WTC11 (cell line): Measurements from ENCODE around the gene ITGB3. TPM values are rescaled to one million over a fixed set of nuclear protein-coding genes. Genes with fewer than 3 reads are reported as not detected.

Experiments used
- ATAC-seq: fragments of 200-7000 bp; cut with Tn5 transposase; 2 replicates; pipeline ENCODE4 v1.10.0; 2021; ENCODE audit warnings: mild to moderate bottlenecking, moderate library complexity
- CTCF ChIA-PET: fragments of 300-600 bp; sonication (Branson Sonifier 250); formaldehyde crosslinking; loops from one replicate; lab custom pipeline; 2021; ENCODE audit warnings: antibody characterized with exemption; lab: Charles Lee
- POLR2A ChIA-PET: fragments of 350-600 bp; sonication (Branson Sonifier 250); formaldehyde crosslinking; loops from one replicate; lab custom pipeline; 2021; ENCODE audit warnings: antibody characterized with exemption; lab: Charles Lee
- DNase-seq: peaks from one replicate; pipeline ENCODE4 v3.0.0; 2021; ENCODE audit warnings: low spot score
- H3K27ac Mint-ChIP-seq: 2 replicates; pipeline ENCODE4 v1.8.0; 2021; ENCODE audit warnings: mixed read lengths
- H3K27me3 Mint-ChIP-seq: 2 replicates; pipeline ENCODE4 v1.8.0; 2021; ENCODE audit warnings: low read depth, mild to moderate bottlenecking, moderate library complexity, mixed read lengths
- H3K36me3 Mint-ChIP-seq: 2 replicates; pipeline ENCODE4 v1.8.0; 2021; ENCODE audit warnings: mixed read lengths
- H3K4me1 Mint-ChIP-seq: 2 replicates; pipeline ENCODE4 v1.8.0; 2022; ENCODE audit warnings: mixed read lengths
- H3K4me3 Mint-ChIP-seq: 2 replicates; pipeline ENCODE4 v1.8.0; 2021; ENCODE audit warnings: mild to moderate bottlenecking, moderate library complexity, mixed read lengths
- H3K9me3 Mint-ChIP-seq: 2 replicates; pipeline ENCODE4 v1.8.0; 2021; ENCODE audit warnings: mixed read lengths
- ATF2 ChIP-seq: sonication (generic); formaldehyde crosslinking; IDR thresholded peaks from 2 replicates; pipeline ENCODE4 v1.8.1; 2022; ENCODE audit warnings: low read depth, missing genetic modification reagents, borderline replicate concordance
- ATF3 ChIP-seq: sonication (generic); formaldehyde crosslinking; conservative IDR thresholded peaks from 2 replicates; pipeline ENCODE4 v1.8.1; 2022; ENCODE audit warnings: mild to moderate bottlenecking, missing genetic modification reagents
- CBFB ChIP-seq: sonication (generic); formaldehyde crosslinking; IDR thresholded peaks from 2 replicates; pipeline ENCODE4 v1.8.1; 2022; ENCODE audit warnings: mild to moderate bottlenecking, low read depth, missing genetic modification reagents
- CREB1 ChIP-seq: sonication (generic); formaldehyde crosslinking; IDR thresholded peaks from 2 replicates; pipeline ENCODE4 v1.8.0; 2023; ENCODE audit warnings: mild to moderate bottlenecking, missing genetic modification reagents
- E2F4 ChIP-seq: sonication (generic); formaldehyde crosslinking; IDR thresholded peaks from 2 replicates; pipeline ENCODE4 v1.8.1; 2022; ENCODE audit warnings: low read depth, mild to moderate bottlenecking, moderate library complexity, missing genetic modification reagents, borderline replicate concordance
- E2F5 ChIP-seq: sonication (generic); formaldehyde crosslinking; IDR thresholded peaks from 2 replicates; pipeline ENCODE4 v1.8.1; 2022; ENCODE audit warnings: mild to moderate bottlenecking, moderate library complexity, missing genetic modification reagents
- GABPB1 ChIP-seq: sonication (generic); formaldehyde crosslinking; IDR thresholded peaks from 2 replicates; pipeline ENCODE4 v1.8.1; 2023; ENCODE audit warnings: mild to moderate bottlenecking, missing genetic modification reagents
- MXD4 ChIP-seq: fragments of 250-450 bp; sonication (Bioruptor Pico); IDR thresholded peaks from 2 replicates; pipeline ENCODE4 v1.8.0; 2021; ENCODE audit warnings: mild to moderate bottlenecking, moderate library complexity, borderline replicate concordance
- NFE2L1 ChIP-seq: sonication (generic); formaldehyde crosslinking; IDR thresholded peaks from 2 replicates; pipeline ENCODE4 v1.8.1; 2023; ENCODE audit warnings: missing genetic modification reagents
- OVOL2 ChIP-seq: fragments of 250-450 bp; sonication (Bioruptor Pico); IDR thresholded peaks from 2 replicates; pipeline ENCODE4 v1.9.0; 2021; ENCODE audit warnings: mild to moderate bottlenecking, borderline replicate concordance
- RORB ChIP-seq: fragments of 250-450 bp; sonication (Bioruptor Pico); IDR thresholded peaks from 2 replicates; pipeline ENCODE4 v1.9.0; 2021; ENCODE audit warnings: mild to moderate bottlenecking
- SMAD4 ChIP-seq: sonication (generic); formaldehyde crosslinking; IDR thresholded peaks from 2 replicates; pipeline ENCODE4 v1.8.0; 2022; ENCODE audit warnings: mild to moderate bottlenecking, missing genetic modification reagents
- SOX15 ChIP-seq: fragments of 250-450 bp; sonication (Bioruptor Pico); IDR thresholded peaks from 2 replicates; pipeline ENCODE4 v1.9.0; 2021; ENCODE audit warnings: mild to moderate bottlenecking
- ZNF281 ChIP-seq: sonication (generic); formaldehyde crosslinking; IDR thresholded peaks from 2 replicates; pipeline ENCODE4 v1.8.0; 2023; ENCODE audit warnings: mild to moderate bottlenecking, missing genetic modification reagents
- ZNF317 ChIP-seq: sonication (generic); formaldehyde crosslinking; IDR thresholded peaks from 2 replicates; pipeline ENCODE4 v1.8.1; 2023; ENCODE audit warnings: low read depth, mild to moderate bottlenecking, moderate library complexity, missing genetic modification reagents, borderline replicate concordance
- ZNF425 ChIP-seq: fragments of 250-450 bp; sonication (Bioruptor Pico); conservative IDR thresholded peaks from 2 replicates; pipeline ENCODE4 v1.9.0; 2021; ENCODE audit warnings: mild to moderate bottlenecking
- total RNA-seq: library from RNA; stranded (reverse); gene quantifications from 3 replicates; pipeline ENCODE4 v1.2.3, GENCODE V29; 2021

Gene ITGB3
- total RNA-seq, 1 experiment from 2014 or later: 0.04 TPM

- TF ChIP-seq ZNF281 (CRISPR knock-in tag): no peak
- TF ChIP-seq RORB (CRISPR knock-in tag): no peak
- no peak for TF ChIP-seq NFE2L1 (CRISPR knock-in tag)
- TF ChIP-seq MXD4 (CRISPR knock-in tag): no peak
- no peak for TF ChIP-seq ZNF317 (CRISPR knock-in tag)
- no peak for TF ChIP-seq OVOL2
- TF ChIP-seq, all 79 proteins: peak for 0
Observed at GRCh38 chr17:47218896-47219430, 34.7 kb upstream of the ITGB3 start (continued).

- POLR2A ChIA-PET: no interaction called here
- no peak; the same call in 1 of the 2 replicates for ATAC-seq
- H3K9me3 Mint-ChIP-seq: peaks cover 19% of the 10 kb centered on the region
- H3K27me3 Mint-ChIP-seq: peaks cover 55% of the 10 kb centered on the region
- peaks cover 14% of the 10 kb centered on the region for H3K4me1 Mint-ChIP-seq
- CTCF ChIA-PET: interaction anchor here (0.9 to 1.1 kb wide), 3 partner anchors 9 to 104 kb away, joined by 3 to 4 read pairs (median 4); partner anchors contain the start of gene EFCAB13
- no peak overlapping the region for H3K4me3 Mint-ChIP-seq
- no peak for DNase-seq
- H3K36me3 Mint-ChIP-seq: peaks cover 13% of the 10 kb centered on the region
- H3K27ac Mint-ChIP-seq: no peak overlapping the region
- TF ChIP-seq SOX15 (CRISPR knock-in tag) (no peak), NFE2L1 (CRISPR knock-in tag) (no peak), E2F4 (no peak), ZNF425 (CRISPR knock-in tag) (no peak), CBFB (CRISPR knock-in tag) (no peak)
Observed at GRCh38 chr17:47219621-47220475, 33.8 kb upstream of the ITGB3 start.

- Mint-ChIP-seq H3K27ac (no peak overlapping the region), H3K27me3 (peaks cover 60% of the 10 kb centered on the region), H3K36me3 (peaks cover 13% of the 10 kb centered on the region), H3K4me1 (peaks cover 14% of the 10 kb centered on the region), H3K4me3 (no peak overlapping the region), H3K9me3 (peaks cover 19% of the 10 kb centered on the region)
- DNase-seq (no peak), ATAC-seq (no peak)
- ChIA-PET POLR2A (no interaction called here), CTCF (interaction anchor here (0.9 kb wide), 2 partner anchors 95 to 103 kb away, joined by 4 read pairs; partner anchors contain the start of gene EFCAB13)
- TF ChIP-seq E2F5 (CRISPR knock-in tag): no peak
- no peak for TF ChIP-seq ATF3 (CRISPR knock-in tag)
- TF ChIP-seq GABPB1 (CRISPR knock-in tag): no peak
- no peak for TF ChIP-seq SMAD4 (CRISPR knock-in tag)
- TF ChIP-seq ZNF425 (CRISPR knock-in tag): no peak
- no peak for TF ChIP-seq CREB1
- TF ChIP-seq ATF2 (CRISPR knock-in tag): no peak
Observed at GRCh38 chr17:47220531-47220999, 33.1 kb upstream of the ITGB3 start.
